Glomerular endothelial cell (primary cell): Measurements from ENCODE around the gene CCDC112. TPM values are rescaled to one million over a fixed set of nuclear protein-coding genes. Genes with fewer than 3 reads are reported as not detected.
A peak's percentile ranks its signal among the peaks of the same experiment; 100 is the strongest.
"Not testable (repeated sequence)": the region's sequence is repeated elsewhere in the genome, so short reads cannot be mapped to it uniquely, and the experiment has no call there.

Experiments
- DNase-seq: peaks from one replicate; pipeline ENCODE4 v3.0.0-alpha.2; 2011; ENCODE audit warnings: low read depth, low spot score; ENCODE audit errors: extremely low read depth
- total RNA-seq: library from RNA; depleted of rRNA; stranded (reverse); fragments of >200 nt; gene quantifications from 2 replicates; pipeline ENCODE4 v1.2.3, GENCODE V29; 2015

The CCDC112 gene
- total RNA-seq, 1 donor from 2014 or later = 10.6 TPM

DNA sequence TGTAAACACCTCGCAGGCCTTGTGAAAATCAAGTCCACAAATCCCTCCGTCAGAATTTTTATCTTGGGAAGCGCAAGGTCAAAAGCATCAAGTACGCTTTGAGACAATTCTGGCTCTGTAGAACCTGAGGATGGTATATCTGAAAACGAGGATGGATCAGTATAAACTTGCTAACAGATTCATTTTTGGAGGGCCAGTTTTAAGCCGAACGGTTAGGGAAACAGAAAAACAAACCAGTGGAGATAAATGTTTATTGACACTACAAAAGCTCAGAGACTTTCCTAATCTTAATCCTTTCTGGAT, 33.4 kb downstream of the CCDC112 start:
- DNase-seq = peak; percentile 23

DNA sequence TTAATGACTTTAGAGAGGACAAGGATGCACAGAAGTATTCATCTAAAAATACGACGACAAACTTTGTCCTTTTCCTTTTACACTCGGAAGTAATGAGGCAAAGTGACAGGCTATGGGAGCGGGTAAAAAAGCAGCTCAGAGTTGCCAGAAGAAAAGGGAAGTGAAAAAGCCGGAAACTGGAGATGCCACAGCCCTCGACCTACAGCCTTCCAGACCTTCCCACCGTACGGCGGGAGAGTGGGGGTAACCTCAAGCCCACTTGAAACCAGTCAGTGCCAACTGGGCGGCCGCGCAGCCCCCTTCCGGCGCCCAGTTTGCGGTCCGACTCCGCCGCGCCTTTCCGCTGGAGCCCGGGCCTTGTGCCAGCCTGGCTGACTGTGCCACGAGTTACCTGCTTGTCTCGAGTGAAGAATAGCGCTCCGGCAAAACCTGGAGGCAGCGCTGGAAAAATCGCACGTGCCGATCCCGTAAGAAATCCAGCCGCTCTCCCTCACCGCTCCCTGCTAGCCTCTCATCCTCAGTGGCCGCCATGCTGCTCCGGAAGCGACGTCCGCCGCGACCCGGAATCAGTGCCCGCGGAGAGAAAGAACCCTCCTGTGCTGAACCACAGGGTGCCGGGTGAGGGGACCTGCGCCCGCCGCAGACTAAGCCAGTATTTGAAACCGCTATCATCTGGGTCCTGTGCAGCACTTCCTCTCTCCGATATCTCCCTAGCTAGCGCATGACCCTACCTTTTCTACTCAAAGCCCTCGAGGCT, 34.0 kb downstream of the CCDC112 start, which contains the start of gene PGGT1B:
Gene PGGT1B, minus strand, starts transcription at position 557 of the 757 bp plus-strand sequence. Its CDS starts 26 bp downstream, at position 531.
- DNase-seq = no peak

DNA sequence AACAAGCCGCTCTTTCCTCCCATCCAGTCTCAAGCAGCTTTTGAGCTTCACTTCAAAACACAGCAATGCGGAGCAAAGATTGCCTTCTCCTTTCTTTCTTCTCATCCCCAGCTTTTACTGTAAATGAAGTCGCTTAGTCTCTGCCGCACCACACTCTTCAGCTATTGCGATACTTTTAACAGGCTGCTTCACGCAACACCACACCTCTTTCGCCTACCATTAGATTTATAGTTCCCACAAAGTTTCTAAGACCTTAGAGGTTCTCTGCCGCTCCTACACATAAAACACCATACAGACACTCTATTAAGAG, 34.5 kb downstream of the CCDC112 start:
- DNase-seq = no peak

DNA sequence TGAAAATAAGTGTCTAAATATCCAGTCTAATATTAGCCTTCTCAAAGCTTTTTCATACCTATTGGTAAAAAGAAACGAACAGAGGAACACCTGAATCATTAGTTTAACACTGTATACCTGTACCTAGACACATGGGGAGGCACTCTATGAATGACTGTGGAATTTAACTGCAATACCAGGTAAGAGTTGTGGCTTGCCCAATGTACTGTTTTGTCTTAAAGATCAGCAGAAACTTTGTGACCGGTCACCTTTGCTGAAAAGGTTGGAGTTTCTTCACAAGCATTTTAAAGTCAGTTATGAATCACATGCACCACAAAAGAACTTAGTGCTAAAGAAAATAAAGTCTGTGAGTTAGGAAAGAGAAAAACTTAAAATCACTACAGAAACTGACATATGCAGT, 36.2 kb downstream of the CCDC112 start:
- no peak for DNase-seq

DNA sequence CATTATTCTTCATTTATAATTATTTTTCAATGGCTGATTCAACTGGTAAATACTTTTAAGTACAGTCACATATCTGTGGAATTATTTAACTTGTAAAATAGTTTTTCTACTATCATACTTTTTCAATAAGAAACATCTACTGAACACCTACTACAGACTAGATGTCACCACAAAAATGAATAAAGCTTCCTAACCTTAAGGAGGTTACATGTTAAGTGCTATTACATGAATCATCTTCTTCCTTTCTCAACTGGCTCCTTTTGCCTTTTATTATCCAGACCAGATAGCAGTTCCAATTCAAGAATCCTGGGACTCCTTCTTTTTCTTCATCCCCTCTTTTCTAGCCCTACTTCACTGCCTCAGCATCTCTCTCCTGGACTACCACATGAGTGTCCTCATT, 38.5 kb downstream of the CCDC112 start:
- DNase-seq = no peak

DNA sequence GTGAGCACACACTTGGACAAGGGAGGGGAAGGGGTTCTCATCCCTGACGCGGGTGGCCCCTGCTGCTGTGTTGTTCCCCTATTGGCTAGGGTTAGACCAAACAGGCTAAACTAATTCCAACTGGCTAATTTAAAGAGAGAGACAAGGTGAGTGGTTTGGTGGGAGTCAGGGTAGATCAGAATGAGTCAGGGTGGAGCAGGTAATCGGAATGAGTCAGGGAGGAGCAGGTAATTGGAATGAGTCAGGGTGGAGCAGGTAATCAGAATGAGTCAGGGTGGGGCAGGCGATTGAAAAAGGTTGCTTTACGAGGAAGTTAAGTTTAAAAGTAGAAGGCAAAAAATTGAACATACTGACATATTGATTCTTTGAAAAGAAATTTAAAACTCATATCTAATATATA, 47.1 kb downstream of the CCDC112 start:
- DNase-seq = not testable (repeated sequence)

DNA sequence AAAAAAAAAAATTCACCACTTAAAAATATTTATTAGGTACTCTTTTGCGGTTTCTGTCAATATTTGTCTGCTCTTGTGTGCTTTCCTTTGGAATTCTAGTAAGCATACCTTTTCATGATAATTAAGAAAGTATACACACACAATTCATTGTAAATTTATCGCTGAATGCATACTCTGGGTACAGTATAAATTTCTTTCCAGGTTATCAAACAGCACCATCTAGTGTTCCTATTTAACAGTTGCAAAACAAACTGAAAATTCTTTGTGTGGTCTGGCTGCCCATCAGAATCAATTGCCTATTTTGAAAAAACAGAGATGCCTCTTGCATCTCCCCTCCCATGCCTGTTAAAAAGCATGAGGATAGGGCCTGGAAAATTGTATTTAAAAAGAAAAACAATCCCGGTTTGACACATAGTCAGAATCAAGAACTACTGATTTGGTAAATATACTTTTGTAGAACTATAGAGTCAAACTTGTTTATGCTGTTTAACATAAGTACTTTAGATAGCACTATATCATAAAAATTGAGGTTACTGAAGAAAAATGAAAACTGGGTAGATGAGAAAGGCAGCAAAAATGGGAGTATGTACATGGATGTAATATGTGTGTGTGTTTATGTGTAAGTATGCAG, 50.0 kb downstream of the CCDC112 start:
- peak; percentile 25 for DNase-seq

DNA sequence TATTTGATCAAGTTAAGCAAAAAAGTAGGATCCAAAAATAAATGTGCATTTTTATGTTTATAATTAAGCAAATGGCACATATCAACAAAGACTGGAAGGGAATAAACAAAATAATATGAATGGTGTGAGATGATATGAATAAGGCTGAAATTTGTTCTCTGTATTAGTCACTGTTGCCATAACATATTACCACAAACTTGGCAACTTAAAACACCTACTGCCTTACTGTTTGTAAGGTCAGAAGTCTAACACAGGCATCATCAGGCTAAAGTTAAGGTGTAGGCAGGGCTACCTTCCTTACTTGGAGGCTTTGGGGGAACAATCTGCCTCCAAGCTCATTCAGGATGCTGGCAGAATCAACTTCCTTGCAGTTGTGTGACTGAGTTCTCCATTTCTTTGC, 53.0 kb downstream of the CCDC112 start:
- no peak for DNase-seq

DNA sequence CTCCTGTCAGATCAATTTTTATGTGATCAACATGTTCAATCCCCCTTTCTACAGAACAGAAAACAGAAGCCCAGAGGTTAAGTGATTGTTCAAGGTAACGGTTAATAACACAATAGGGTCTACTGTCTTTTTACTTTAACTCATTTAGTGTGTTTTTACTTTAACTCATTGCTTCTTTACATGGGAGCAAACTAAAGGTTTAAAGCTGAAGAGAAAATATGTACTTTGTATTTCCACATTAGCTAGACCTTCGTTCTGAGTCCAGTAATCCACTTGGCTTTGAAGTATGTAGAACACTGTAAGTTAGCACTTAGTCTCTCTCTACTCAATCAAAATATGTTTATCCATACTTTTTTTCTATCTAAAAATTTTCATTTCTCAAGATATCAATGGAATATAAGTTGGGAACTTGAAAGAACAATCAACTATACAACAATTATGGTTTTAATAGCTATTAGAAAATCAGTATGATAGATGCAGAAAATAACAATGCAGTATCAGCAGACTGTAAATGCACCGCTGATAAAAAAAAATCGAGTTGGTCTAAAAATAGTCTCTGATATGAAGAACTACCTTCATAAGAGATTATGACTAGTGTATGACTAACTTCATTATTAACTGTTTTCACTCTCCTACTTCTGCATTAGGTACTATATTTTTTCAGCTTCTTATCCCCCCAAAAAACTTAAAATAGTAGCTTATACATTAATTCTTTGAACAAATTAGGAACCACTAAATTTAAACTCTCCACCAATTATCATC, 54.4 kb downstream of the CCDC112 start:
- DNase-seq = no peak

DNA sequence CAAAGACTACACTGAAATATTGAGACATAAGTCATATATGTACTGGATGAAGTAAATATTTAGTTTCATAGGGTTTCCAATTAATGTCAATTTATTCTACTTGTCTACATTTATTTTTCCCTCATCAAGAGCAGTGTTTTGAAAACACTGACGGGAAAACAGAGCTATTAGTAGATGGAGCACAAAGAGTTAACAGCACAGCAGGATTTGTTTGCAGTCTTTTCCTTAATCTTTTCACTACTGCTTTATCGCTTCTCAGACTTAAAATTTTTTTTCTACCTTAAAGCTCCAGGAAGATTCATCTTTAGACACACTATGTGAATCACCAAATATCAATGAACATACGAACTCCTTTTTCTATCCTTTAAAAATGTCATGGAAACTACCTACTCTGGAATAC, 59.4 kb downstream of the CCDC112 start:
- no peak for DNase-seq

DNA sequence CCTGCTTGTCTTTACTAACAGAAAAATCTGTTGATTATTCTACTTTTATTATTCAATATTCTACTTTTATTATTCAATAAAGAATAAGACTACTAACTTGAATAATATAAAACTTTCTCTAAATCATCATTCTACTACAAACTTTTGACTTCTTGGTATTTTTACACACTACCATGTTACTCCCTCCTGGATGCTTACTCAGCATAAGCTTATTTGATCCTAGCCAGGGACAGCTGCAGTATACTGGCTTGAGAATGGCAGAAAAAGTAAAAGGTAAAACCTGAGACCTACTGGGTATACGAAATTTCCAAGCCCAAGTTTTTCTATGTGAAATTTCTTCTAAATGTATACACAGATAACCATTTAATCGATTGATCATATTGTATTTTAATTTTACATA, 59.9 kb downstream of the CCDC112 start:
- DNase-seq = no peak

DNA sequence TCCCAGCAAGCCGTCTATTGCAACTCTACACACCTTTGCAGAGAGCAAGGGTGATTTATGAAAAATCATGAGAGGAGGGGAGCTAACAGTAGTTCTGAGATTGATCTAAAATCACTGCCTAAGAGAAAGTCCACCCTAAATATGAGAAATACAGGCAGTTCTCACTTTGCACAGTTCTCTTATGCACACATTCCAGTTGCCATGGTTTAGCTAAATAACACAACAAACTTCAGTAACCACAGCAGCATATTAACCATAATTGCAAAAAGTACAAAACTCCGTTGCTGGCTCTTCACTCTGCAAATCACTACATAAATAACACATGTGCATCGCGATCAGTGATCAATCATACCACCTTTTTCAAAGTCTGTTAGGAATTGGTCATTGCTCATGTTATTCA, 64.9 kb downstream of the CCDC112 start:
- no peak for DNase-seq

DNA sequence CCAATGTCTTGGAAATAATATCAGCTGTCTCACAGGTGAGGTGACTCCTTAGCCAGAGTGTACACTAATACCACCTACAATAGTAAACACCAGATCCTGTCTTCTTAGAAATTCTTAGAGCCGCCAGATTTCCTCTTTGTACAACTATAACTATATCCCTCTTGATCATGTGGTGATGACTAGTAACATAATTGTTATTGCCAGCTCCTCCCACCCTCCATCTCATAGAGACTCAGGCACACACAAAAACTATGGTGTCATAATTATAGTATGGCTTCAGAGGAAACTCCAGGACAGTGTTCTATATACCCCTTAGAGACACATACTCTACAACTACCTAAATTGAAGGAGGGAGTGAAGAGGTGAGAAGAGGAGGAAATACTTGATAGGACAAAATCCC, 66.8 kb downstream of the CCDC112 start:
- no peak for DNase-seq

DNA sequence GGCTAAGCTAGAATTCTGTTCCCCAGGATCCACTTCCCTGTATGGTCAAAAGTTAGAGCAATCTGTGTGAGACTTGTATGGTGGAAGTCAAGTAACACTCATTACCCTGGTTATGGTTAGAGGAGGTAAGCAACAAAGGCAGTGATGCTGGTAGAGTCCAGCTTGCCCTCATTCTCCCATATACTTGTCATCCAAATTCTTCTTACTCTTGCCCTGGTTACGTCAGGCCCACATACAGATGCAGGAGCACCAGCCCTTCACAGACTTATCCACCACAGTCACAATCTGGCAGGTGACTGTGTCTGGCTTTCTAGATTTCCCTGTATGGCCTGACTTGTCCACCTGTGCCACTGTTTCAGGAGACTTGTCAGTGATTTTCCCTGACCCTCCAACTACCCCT, 69.2 kb downstream of the CCDC112 start:
- DNase-seq = no peak

Other genes starting within 250 kb of the CCDC112 start
- 2.4 and 3.7 TPM in 2 replicates for gene TRIM36, start 126.7 kb downstream of the CCDC112 start, total RNA-seq
- 7.3 and 10.7 TPM in 2 replicates for gene PGGT1B, start 33.8 kb downstream of the CCDC112 start, total RNA-seq
- 13.9 and 16.1 TPM in 2 replicates for gene FEM1C, start 248.1 kb upstream of the CCDC112 start, total RNA-seq